Measurements from ENCODE around the gene MAPK9.
"Not testable (repeated sequence)": the region's sequence is repeated elsewhere in the genome, so short reads cannot be mapped to it uniquely, and the experiment has no call there.

The MAPK9 gene

GRCh38 chr5:180313677-180314505 lies 22.0 kb upstream of the MAPK9 start:
- FAIRE-seq (no peak), DNase-seq (ENCODE audit: insufficient read length, low spot score) (no peak)
- no peak for TF ChIP-seq POLR2A (IDR thresholded peaks at IDR 0.05; ENCODE audit: low read depth, low read length)

GRCh38 chr5:180311216-180311615 lies 19.3 kb upstream of the MAPK9 start:
- FAIRE-seq (no peak), DNase-seq (ENCODE audit: insufficient read length, low spot score) (no peak)
- TF ChIP-seq POLR2A (IDR thresholded peaks at IDR 0.05; ENCODE audit: low read depth, low read length): no peak

- DNase-seq (ENCODE audit: insufficient read length, low spot score): no peak
- no peak for FAIRE-seq
- TF ChIP-seq POLR2A (IDR thresholded peaks at IDR 0.05; ENCODE audit: low read depth, low read length): no peak
These were observed 14.9 kb upstream of the MAPK9 start for GRCh38 chr5:180306796-180307195.

GRCh38 chr5:180305481-180305880 lies 13.6 kb upstream of the MAPK9 start:
- no peak for DNase-seq (ENCODE audit: insufficient read length, low spot score)
- TF ChIP-seq POLR2A (IDR thresholded peaks at IDR 0.05; ENCODE audit: low read depth, low read length): no peak
- no peak for FAIRE-seq

GRCh38 chr5:180304431-180305375 lies 12.8 kb upstream of the MAPK9 start:
- no peak for DNase-seq (ENCODE audit: insufficient read length, low spot score)
- no peak for TF ChIP-seq POLR2A (IDR thresholded peaks at IDR 0.05; ENCODE audit: low read depth, low read length)
- no peak for FAIRE-seq

GRCh38 chr5:180304016-180304292 lies 12.1 kb upstream of the MAPK9 start:
- DNase-seq (ENCODE audit: insufficient read length, low spot score) (no peak), FAIRE-seq (no peak)
- no peak for TF ChIP-seq POLR2A (IDR thresholded peaks at IDR 0.05; ENCODE audit: low read depth, low read length)

GRCh38 chr5:180303226-180304015 lies 11.5 kb upstream of the MAPK9 start:
- FAIRE-seq: no peak
- TF ChIP-seq POLR2A (IDR thresholded peaks at IDR 0.05; ENCODE audit: low read depth, low read length): no peak
- no peak for DNase-seq (ENCODE audit: insufficient read length, low spot score)

GRCh38 chr5:180302256-180302655 lies 10.4 kb upstream of the MAPK9 start:
- FAIRE-seq (no peak), DNase-seq (ENCODE audit: insufficient read length, low spot score) (no peak)
- no peak for TF ChIP-seq POLR2A (IDR thresholded peaks at IDR 0.05; ENCODE audit: low read depth, low read length)

- DNase-seq (ENCODE audit: insufficient read length, low spot score): no peak
- TF ChIP-seq POLR2A (IDR thresholded peaks at IDR 0.05; ENCODE audit: low read depth, low read length): no peak
- FAIRE-seq: no peak
These were observed 9.4 kb upstream of the MAPK9 start for GRCh38 chr5:180301253-180301652.

- FAIRE-seq: no peak
- TF ChIP-seq POLR2A (IDR thresholded peaks at IDR 0.05; ENCODE audit: low read depth, low read length): no peak
These were observed 7.6 kb upstream of the MAPK9 start for GRCh38 chr5:180299526-180299925.

GRCh38 chr5:180299014-180299413 lies 7.1 kb upstream of the MAPK9 start:
- FAIRE-seq; DNase-seq (ENCODE audit: insufficient read length, low spot score): not testable (repeated sequence)

More at GRCh38 chr5:180299526-180299925, 7.6 kb upstream of the MAPK9 start:
- no peak for DNase-seq (ENCODE audit: insufficient read length, low spot score)

GRCh38 chr5:180297587-180298282 lies 5.9 kb upstream of the MAPK9 start:
- DNase-seq (ENCODE audit: insufficient read length, low spot score): no peak
- no peak for TF ChIP-seq POLR2A (IDR thresholded peaks at IDR 0.05; ENCODE audit: low read depth, low read length)
- no peak for FAIRE-seq

GRCh38 chr5:180296771-180297170 lies 4.9 kb upstream of the MAPK9 start:
- no peak for TF ChIP-seq POLR2A (IDR thresholded peaks at IDR 0.05; ENCODE audit: low read depth, low read length)
- DNase-seq (ENCODE audit: insufficient read length, low spot score) (no peak), FAIRE-seq (no peak)
